ENCODE results near the gene BCAS3.
"Not testable (repeated sequence)": the region's sequence is repeated elsewhere in the genome, so short reads cannot be mapped to it uniquely, and the experiment has no call there.

Gene BCAS3

DNA sequence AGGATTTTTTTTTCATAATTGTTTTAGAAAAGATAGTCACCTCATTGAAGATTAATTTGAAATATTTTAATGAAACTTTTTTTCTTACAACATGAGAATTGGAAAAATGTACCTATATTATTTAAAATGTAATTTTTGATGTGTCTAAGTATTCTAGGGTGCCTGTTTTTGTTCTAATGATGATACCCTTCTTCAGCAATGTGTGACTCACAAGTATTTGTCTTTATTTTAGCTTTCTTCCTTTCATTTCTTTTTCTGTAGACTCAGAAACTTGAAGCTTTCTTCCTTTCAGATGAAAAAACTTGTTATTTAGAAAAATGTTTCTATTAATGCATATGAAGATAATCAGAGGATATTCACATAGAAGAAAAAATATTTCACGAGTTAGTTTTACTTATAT lies 231.8 kb downstream of the BCAS3 start:
- H3K4me1 Mint-ChIP-seq (ENCODE audit: low read depth), result no peaks in the 10 kb centered on the region
- H3K27me3 Mint-ChIP-seq (ENCODE audit: low read depth), result no peaks in the 10 kb centered on the region

DNA sequence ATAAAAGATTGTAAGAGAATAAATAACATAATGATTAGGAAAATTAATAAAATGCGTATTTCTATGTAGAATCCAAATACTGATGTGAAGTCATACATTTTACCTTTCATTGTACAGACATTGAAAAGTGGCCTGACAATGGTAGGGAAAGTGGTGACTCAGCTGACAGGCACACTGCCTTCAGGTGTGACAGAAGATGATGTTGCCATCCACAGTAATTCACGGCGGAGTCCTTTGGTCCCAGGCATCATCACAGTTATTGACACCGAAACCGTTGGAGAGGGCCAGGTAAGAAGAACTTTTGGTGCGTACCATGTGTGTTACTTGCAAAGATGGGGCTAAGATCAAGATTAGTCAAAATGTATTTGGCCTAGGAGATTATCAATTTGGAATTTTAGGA lies 232.8 kb downstream of the BCAS3 start:
- no peaks in the 10 kb centered on the region for H3K27me3 Mint-ChIP-seq (ENCODE audit: low read depth)
- H3K4me3 Mint-ChIP-seq, result no peak overlapping the region
- H3K36me3 Mint-ChIP-seq (ENCODE audit: low read depth), result no peaks in the 10 kb centered on the region
- H3K9me3 Mint-ChIP-seq, result no peaks in the 10 kb centered on the region
- H3K27ac Mint-ChIP-seq, result no peak overlapping the region
- no peaks in the 10 kb centered on the region for H3K4me1 Mint-ChIP-seq (ENCODE audit: low read depth)

More for the DNA sequence above, 231.8 kb downstream of the BCAS3 start:
- Mint-ChIP-seq H3K27ac (no peak overlapping the region), H3K36me3 (ENCODE audit: low read depth) (no peaks in the 10 kb centered on the region), H3K9me3 (no peaks in the 10 kb centered on the region), H3K4me3 (no peak overlapping the region)

DNA sequence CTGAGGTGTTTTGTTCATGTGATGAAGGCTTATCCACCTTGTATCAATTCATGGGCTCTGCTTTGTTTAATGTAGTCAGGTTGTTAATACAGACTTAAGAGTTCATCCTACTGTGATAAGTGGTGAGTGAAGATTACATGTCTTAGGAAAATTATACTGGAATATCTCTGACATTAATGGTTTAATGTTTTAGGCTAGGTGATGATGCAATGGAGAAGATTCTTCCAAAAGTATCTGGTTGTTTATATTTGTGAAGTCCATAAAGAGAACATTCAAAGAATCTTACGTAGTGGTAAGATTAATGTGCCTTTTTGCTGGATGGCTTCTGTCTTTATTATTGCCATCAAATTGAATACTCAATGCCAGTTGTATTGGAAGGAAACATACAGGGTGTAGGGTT lies 236.4 kb downstream of the BCAS3 start:
- Mint-ChIP-seq H3K4me1 (ENCODE audit: low read depth) (no peaks in the 10 kb centered on the region), H3K27ac (no peak overlapping the region), H3K9me3 (peaks cover 6% of the 10 kb centered on the region), H3K4me3 (no peak overlapping the region), H3K36me3 (ENCODE audit: low read depth) (no peaks in the 10 kb centered on the region), H3K27me3 (ENCODE audit: low read depth) (no peaks in the 10 kb centered on the region)

DNA sequence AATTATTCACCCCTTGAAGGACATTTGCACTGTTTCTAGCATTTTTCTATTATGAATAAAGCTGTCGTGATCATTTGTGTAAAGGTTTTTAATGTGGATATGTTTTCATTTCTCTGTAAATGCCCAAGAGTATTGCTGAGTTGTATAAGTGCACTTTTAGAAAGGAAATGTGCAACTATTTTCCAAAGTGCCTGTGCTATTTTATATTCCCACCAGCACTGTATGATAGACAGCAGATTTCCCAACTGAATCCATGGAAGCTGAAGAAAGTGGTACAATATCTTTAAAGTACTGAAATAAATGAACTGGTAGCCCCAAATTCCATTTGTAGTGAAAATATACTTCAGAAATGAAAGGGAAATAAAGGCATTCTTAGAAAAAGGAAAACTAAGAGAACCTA lies 238.4 kb downstream of the BCAS3 start:
- Mint-ChIP-seq H3K36me3 (ENCODE audit: low read depth) (no peaks in the 10 kb centered on the region), H3K27me3 (ENCODE audit: low read depth) (no peaks in the 10 kb centered on the region), H3K9me3 (peaks cover 6% of the 10 kb centered on the region), H3K27ac (no peak overlapping the region), H3K4me3 (no peak overlapping the region), H3K4me1 (ENCODE audit: low read depth) (no peaks in the 10 kb centered on the region)

DNA sequence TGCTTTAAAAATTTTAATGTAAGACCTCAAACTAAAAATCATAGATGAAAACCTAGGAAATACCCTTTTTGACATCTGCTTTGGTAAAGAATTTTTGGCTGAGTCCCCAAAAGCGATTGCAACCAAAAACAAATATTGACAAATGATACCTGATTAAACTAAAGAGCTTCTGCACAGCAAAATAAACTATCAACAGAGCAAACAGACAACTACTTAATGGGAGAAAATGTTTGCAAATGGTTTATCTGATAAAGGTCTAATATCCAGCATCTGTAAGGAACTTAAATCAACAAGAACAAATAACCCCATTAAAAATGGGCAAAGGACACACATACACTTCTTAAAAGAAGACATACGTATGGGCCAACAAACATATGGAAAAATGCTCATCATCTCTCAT lies 242.5 kb downstream of the BCAS3 start:
- no peaks in the 10 kb centered on the region for H3K36me3 Mint-ChIP-seq (ENCODE audit: low read depth)
- H3K4me1 Mint-ChIP-seq (ENCODE audit: low read depth), result no peaks in the 10 kb centered on the region
- H3K27me3 Mint-ChIP-seq (ENCODE audit: low read depth), result peaks cover 7% of the 10 kb centered on the region
- H3K27ac Mint-ChIP-seq, result no peak overlapping the region
- peaks cover 6% of the 10 kb centered on the region for H3K9me3 Mint-ChIP-seq
- H3K4me3 Mint-ChIP-seq, result no peak overlapping the region

DNA sequence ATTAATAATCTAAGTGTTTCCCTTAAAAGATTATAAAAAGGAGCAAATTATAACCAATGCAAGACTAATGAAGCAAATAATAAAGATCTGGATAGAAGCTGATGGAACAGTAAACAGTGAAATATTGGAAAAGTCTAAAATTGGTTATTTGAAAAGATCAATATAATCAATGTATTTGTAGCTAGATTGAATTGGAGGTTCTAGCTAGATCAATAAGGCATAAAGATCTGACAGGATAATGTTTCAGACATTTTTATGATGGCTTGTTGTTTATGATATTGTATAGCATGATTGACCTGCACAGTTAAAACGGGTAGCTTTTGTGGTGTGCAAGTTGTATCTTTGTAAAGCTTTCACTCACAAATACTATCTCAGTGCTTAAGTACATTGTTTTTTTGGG lies 245.3 kb downstream of the BCAS3 start:
- Mint-ChIP-seq H3K4me3 (no peak overlapping the region), H3K9me3 (no peaks in the 10 kb centered on the region), H3K4me1 (ENCODE audit: low read depth) (no peaks in the 10 kb centered on the region), H3K27ac (no peak overlapping the region), H3K36me3 (ENCODE audit: low read depth) (no peaks in the 10 kb centered on the region), H3K27me3 (ENCODE audit: low read depth) (peaks cover 7% of the 10 kb centered on the region)

DNA sequence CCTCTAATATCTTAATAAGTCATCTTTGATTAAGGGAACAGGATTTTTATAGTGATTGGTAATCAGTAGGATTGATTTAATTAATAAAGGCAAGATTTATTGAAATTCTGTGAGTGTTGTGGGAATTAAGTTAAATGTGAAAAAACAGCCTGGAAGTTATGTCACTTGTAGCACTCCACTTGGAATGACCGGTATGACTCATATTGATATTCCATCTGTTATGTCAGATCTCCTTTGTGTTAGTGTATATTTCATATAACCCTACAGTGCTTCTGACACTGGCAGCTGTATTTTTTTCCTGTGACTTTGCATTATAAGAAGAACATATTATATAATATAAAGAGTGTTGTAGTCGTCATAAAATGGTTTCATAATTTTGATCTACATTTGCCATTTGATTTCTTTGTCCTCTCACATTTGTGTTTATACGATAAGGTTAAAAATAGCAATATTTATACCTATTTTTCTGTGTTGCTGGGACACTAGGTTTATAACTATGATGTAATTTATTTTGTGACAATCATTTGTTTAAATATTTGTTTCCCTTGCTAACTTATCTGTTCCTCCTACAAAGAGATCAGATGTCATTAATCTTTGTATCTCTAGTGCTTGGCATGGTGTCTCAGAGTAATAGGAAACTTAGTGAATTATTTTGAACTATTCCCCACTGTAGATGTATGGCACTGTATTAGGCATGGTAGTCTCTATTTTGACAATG lies 249.0 kb downstream of the BCAS3 start:
- Mint-ChIP-seq H3K9me3 (no peaks in the 10 kb centered on the region), H3K4me3 (no peak overlapping the region), H3K27ac (no peak overlapping the region), H3K36me3 (ENCODE audit: low read depth) (no peaks in the 10 kb centered on the region), H3K4me1 (ENCODE audit: low read depth) (no peaks in the 10 kb centered on the region), H3K27me3 (ENCODE audit: low read depth) (peaks cover 7% of the 10 kb centered on the region)

DNA sequence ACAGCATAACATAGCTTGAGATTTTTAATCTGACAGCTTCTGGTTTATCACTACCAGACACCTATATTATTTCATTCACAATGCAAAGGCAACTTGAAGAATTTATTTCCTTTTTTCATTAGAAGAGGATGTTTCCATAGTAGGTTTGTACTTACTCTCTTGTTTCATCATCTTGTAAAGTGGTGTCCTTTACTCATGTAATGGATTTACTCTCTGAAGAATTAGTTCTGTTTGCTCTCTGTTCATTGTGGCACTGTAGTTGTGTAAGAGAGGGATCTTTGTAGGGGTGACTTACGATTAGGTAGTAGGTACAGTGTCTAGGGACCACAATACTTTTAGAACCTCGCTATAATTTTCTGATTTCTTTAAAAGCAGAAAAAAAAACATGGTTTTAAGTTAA lies 256.1 kb downstream of the BCAS3 start:
- H3K4me3 Mint-ChIP-seq, result no peak overlapping the region
- no peaks in the 10 kb centered on the region for H3K9me3 Mint-ChIP-seq
- no peaks in the 10 kb centered on the region for H3K36me3 Mint-ChIP-seq (ENCODE audit: low read depth)
- H3K27ac Mint-ChIP-seq, result no peak overlapping the region
- no peaks in the 10 kb centered on the region for H3K27me3 Mint-ChIP-seq (ENCODE audit: low read depth)
- no peaks in the 10 kb centered on the region for H3K4me1 Mint-ChIP-seq (ENCODE audit: low read depth)

DNA sequence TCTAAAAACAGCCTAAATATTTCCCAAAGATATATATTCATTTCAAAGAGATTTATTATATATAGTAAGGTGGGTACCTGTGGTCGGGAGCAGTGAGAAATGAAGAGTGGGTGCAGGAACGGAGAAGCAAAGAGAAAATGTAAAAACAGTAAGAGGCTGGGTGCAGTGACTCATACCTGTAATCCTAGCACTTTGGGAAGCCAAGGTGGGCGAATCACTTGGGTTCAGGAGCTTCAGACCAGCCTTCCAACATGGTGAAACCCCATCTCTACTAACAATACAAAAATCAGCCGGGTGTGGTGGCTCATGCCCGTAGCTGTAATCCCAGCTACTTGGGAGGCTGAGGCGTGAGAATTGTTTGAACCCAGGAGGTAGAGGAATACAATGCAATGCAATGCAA lies 257.1 kb downstream of the BCAS3 start:
- Mint-ChIP-seq H3K9me3 (no peaks in the 10 kb centered on the region), H3K4me3 (no peak overlapping the region), H3K27me3 (ENCODE audit: low read depth) (no peaks in the 10 kb centered on the region), H3K36me3 (ENCODE audit: low read depth) (no peaks in the 10 kb centered on the region), H3K4me1 (ENCODE audit: low read depth) (no peaks in the 10 kb centered on the region), H3K27ac (no peak overlapping the region)

DNA sequence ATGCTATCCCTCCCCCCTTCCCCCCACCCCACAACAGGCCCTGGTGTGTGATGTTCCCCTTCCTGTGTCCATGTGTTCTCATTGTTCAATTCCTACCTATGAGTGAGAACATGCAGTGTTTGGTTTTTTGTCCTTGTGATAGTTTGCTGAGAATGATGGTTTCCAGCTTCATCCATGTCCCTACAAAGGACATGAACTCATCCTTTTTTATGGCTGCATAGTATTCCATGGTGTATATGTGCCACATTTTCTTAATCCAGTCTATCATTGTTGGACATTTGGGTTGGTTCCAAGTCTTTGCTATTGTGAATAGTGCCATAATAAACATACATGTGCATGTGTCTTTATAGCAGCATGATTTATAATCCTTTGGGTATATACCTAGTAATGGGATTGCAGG lies 258.3 kb downstream of the BCAS3 start:
- not testable (repeated sequence) for H3K4me1 Mint-ChIP-seq (ENCODE audit: low read depth); H3K27me3 Mint-ChIP-seq (ENCODE audit: low read depth); H3K36me3 Mint-ChIP-seq (ENCODE audit: low read depth); H3K9me3 Mint-ChIP-seq; H3K4me3 Mint-ChIP-seq; H3K27ac Mint-ChIP-seq

DNA sequence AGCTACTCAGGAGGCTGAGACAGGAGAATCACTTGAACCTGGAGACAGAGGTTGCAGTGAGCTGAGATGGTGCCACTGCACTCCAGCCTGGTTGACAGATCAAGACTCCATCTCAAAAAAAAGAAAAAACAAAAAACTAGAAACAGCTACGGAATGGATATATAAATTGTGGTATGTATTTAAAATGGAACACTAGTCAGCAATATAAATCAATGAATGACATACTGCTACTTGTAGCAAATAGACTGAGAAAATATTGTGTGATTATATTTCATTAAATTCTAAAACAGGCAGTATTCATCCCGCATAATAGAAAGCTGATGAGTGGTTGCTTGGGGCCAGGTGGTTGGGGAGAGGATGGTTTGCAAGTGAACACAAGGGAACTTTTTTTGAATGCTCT lies 261.7 kb downstream of the BCAS3 start:
- Mint-ChIP-seq H3K4me3 (no peak overlapping the region), H3K27me3 (ENCODE audit: low read depth) (peaks cover 4% of the 10 kb centered on the region), H3K27ac (no peak overlapping the region)

DNA sequence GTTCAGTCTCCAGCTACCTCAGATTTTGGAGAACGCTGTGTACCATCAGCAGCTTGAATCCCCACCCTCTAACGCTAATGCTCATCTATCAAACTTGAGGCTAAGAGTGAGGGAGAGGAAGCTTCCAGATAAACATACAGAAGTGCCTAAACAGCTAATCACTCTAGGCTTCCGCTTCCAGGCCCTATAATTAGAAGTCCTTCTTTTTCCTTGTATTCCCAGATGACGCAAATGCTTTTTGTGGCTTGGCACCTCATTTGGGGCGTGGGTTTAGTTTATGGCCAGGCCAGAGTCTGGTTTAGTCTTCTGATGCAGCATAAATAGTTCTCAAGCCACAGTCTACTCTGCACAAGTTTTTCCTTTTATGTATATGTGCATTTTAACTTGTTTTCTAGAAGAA lies 263.4 kb downstream of the BCAS3 start:
- H3K4me1 Mint-ChIP-seq (ENCODE audit: low read depth), result no peaks in the 10 kb centered on the region
- no peak overlapping the region for H3K4me3 Mint-ChIP-seq
- H3K27me3 Mint-ChIP-seq (ENCODE audit: low read depth), result peaks cover 4% of the 10 kb centered on the region
- H3K36me3 Mint-ChIP-seq (ENCODE audit: low read depth), result no peaks in the 10 kb centered on the region
- H3K27ac Mint-ChIP-seq, result no peak overlapping the region
- no peaks in the 10 kb centered on the region for H3K9me3 Mint-ChIP-seq

More for the DNA sequence above, 261.7 kb downstream of the BCAS3 start:
- no peaks in the 10 kb centered on the region for H3K9me3 Mint-ChIP-seq
- no peaks in the 10 kb centered on the region for H3K36me3 Mint-ChIP-seq (ENCODE audit: low read depth)
- no peaks in the 10 kb centered on the region for H3K4me1 Mint-ChIP-seq (ENCODE audit: low read depth)

DNA sequence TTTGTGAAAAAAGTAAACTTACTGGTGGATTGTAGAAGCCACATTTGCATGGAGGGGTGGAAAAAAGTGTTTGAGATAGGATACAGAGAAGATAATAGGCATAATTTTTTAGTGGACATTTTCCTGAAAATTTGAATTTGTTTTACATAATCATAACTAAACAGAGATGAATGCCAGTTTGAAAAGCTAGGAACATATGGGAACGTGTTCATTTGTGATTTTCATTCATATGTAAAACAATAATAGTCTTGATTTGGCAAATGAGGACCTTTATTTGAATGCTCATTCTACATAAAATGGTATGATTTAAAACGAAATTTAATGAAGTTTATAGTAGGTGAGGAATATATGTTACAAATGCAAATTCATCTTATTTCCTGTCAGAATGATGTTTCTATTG lies 263.9 kb downstream of the BCAS3 start:
- Mint-ChIP-seq H3K9me3 (no peaks in the 10 kb centered on the region), H3K4me1 (ENCODE audit: low read depth) (no peaks in the 10 kb centered on the region), H3K4me3 (no peak overlapping the region), H3K27me3 (ENCODE audit: low read depth) (peaks cover 4% of the 10 kb centered on the region), H3K27ac (no peak overlapping the region), H3K36me3 (ENCODE audit: low read depth) (no peaks in the 10 kb centered on the region)

DNA sequence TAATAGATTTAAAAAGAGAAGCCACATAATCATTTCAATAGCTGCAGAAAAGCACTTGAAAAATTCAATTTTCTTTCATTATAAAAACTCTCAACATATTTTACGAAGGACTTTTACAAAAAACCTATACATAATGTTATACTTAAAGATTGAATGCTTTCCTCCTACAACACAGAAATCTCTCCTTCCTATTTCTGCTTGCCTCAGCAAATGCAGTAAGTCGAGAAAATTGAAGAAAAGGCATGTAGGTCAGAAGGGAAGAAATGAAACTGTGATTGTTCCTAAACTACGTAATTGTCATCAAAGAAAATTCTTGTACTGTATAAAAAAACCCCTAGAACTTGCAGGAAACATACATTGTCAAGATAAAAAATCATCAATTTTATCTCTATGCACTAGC lies 267.1 kb downstream of the BCAS3 start:
- H3K27me3 Mint-ChIP-seq (ENCODE audit: low read depth), result peaks cover 4% of the 10 kb centered on the region
- no peaks in the 10 kb centered on the region for H3K9me3 Mint-ChIP-seq
- H3K36me3 Mint-ChIP-seq (ENCODE audit: low read depth), result no peaks in the 10 kb centered on the region
- H3K4me3 Mint-ChIP-seq, result no peak overlapping the region
- H3K27ac Mint-ChIP-seq, result no peak overlapping the region
- H3K4me1 Mint-ChIP-seq (ENCODE audit: low read depth), result no peaks in the 10 kb centered on the region

DNA sequence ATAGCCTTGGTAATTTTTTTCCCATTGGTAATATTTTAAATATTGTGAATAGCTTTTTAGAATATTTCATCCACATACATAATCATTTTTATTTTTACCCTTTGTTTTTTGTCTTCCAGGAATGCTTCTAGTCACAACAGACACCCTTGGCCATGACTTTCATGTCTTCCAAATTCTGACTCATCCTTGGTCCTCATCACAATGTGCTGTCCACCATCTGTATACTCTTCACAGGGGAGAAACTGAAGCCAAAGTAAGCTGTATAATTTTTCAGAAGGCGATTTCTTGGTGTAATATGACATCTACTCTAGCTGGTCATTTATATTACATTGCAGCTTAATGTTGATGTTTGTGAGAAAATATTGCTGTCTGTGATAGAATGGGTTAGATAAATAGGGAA lies 269.4 kb downstream of the BCAS3 start:
- H3K4me3 Mint-ChIP-seq, result no peak overlapping the region
- no peaks in the 10 kb centered on the region for H3K9me3 Mint-ChIP-seq
- no peaks in the 10 kb centered on the region for H3K27me3 Mint-ChIP-seq (ENCODE audit: low read depth)
- H3K27ac Mint-ChIP-seq, result no peak overlapping the region
- no peaks in the 10 kb centered on the region for H3K36me3 Mint-ChIP-seq (ENCODE audit: low read depth)
- H3K4me1 Mint-ChIP-seq (ENCODE audit: low read depth), result no peaks in the 10 kb centered on the region

DNA sequence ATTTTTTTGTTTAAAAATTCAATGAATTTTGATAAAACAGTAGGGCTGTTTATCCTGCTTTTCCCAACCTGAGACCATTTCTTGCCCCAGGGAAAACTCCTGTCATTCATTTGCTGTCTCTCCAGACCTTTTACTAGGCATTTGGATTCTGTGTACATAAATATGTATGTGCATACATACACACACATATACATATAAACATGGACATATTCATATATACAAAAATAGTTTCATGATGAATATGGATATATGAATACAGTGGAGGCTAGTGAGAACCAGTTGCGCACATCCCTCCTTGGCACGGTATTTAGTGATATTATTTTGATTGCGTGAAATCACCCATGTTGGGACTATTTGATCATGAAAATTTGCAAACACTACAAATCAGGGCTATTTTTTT lies 269.9 kb downstream of the BCAS3 start:
- no peak overlapping the region for H3K27ac Mint-ChIP-seq
- no peak overlapping the region for H3K4me3 Mint-ChIP-seq
- H3K27me3 Mint-ChIP-seq (ENCODE audit: low read depth), result no peaks in the 10 kb centered on the region
- no peaks in the 10 kb centered on the region for H3K9me3 Mint-ChIP-seq
- H3K36me3 Mint-ChIP-seq (ENCODE audit: low read depth), result no peaks in the 10 kb centered on the region
- H3K4me1 Mint-ChIP-seq (ENCODE audit: low read depth), result no peaks in the 10 kb centered on the region

Data from T-helper 1 cell treated with Interleukin-12 subunit alpha and Interleukin-12 subunit beta and Interleukin-4 antibody, amounts not matched to agents 30 μg/mL and 1 μg/mL, for 36 hours (primary cell).